ENCODE data around the gene WSCD1. TPM values are rescaled to one million over a fixed set of nuclear protein-coding genes. Genes with fewer than 3 reads are reported as not detected.

Gene WSCD1
- 1.3 to 3.8 TPM (median 3.4 TPM) in 5 replicates for total RNA-seq (2022; extraction: Qiagen RNA extraction)

GRCh38 chr17:6069539-6070429 lies at the start of gene WSCD1:
Gene WSCD1 (plus strand): TSS chr17:6070379. CDS start chr17:6080659, 10,280 bp downstream.

